Neural cell (in vitro differentiated cells): ENCODE data around the gene LIN37. TPM values are rescaled to one million over a fixed set of nuclear protein-coding genes. Genes with fewer than 3 reads are reported as not detected.
"Not testable (repeated sequence)": the region's sequence is repeated elsewhere in the genome, so short reads cannot be mapped to it uniquely, and the experiment has no call there.

Source experiments
- H2AFZ ChIP-seq: fragments of 200-600, 300-800 bp; sonication (generic), shearing (Covaris generic); 2 replicates; pipeline ENCODE4 v1.6.0; 2014; ENCODE audit warnings: low read depth, mild to moderate bottlenecking, antibody characterized with exemption, low read length, moderate library complexity
- H3F3A ChIP-seq: fragments of 200-600 bp; shearing (Covaris generic); 2 replicates; pipeline ENCODE4 v1.6.1; 2016; ENCODE audit warnings: mild to moderate bottlenecking, moderate library complexity, mixed read lengths, antibody characterized with exemption, low read length; ENCODE audit not compliant: insufficient read depth, poor library complexity, severe bottlenecking
- H3K27ac ChIP-seq: fragments of 200-600, 300-800 bp; sonication (generic), shearing (Covaris generic); 2 replicates; pipeline ENCODE4 v1.5.1; 2014; ENCODE audit warnings: mild to moderate bottlenecking, low read length, moderate library complexity
- H3K27me3 ChIP-seq: fragments of 300-800, 200-600 bp; sonication (generic), shearing (Covaris generic); 2 replicates; pipeline ENCODE4 v1.6.0; 2014; ENCODE audit warnings: mild to moderate bottlenecking, low read depth, low read length, moderate library complexity; ENCODE audit not compliant: insufficient read depth
- H3K36me3 ChIP-seq: fragments of 300-800, 200-600 bp; sonication (generic), shearing (Covaris generic); 2 replicates; pipeline ENCODE4 v1.5.1; 2014; ENCODE audit warnings: mild to moderate bottlenecking, antibody characterized with exemption, low read length, moderate library complexity; ENCODE audit not compliant: insufficient read depth
- H3K4me2 ChIP-seq: fragments of 300-800, 200-600 bp; sonication (generic), shearing (Covaris generic); 2 replicates; pipeline ENCODE4 v1.6.0; 2014; ENCODE audit warnings: mild to moderate bottlenecking, low read length
- H3K4me3 ChIP-seq: fragments of 300-800, 200-600 bp; sonication (generic), shearing (Covaris generic); 2 replicates; pipeline ENCODE4 v1.5.1; 2014; ENCODE audit warnings: mild to moderate bottlenecking, low read length, moderate library complexity
- H3K79me2 ChIP-seq: fragments of 200-600 bp; shearing (Covaris generic); replicated peaks from 2 replicates; pipeline ENCODE4 v1.6.0; 2014; ENCODE audit warnings: mild to moderate bottlenecking, low read length, moderate library complexity; ENCODE audit not compliant: insufficient read depth
- H3K9ac ChIP-seq: fragments of 300-800, 200-600 bp; sonication (generic), shearing (Covaris generic); 2 replicates; pipeline ENCODE4 v1.6.1; 2016; ENCODE audit warnings: mild to moderate bottlenecking, low read length, mixed read lengths
- H3K9me2 ChIP-seq: fragments of 200-600 bp; shearing (Covaris generic); 2 replicates; pipeline ENCODE4 v1.6.1; 2016; ENCODE audit warnings: mild to moderate bottlenecking, low read length, mixed read lengths; ENCODE audit not compliant: insufficient read depth
- H3K9me3 ChIP-seq: fragments of 200-600, 300-800 bp; sonication (generic), shearing (Covaris generic); 2 replicates; pipeline ENCODE4 v1.6.1; 2016; ENCODE audit warnings: mild to moderate bottlenecking, mixed run types, low read length, moderate library complexity, mixed read lengths
- H4K20me1 ChIP-seq: fragments of 200-600 bp; shearing (Covaris generic); 2 replicates; pipeline ENCODE4 v1.6.1; 2016; ENCODE audit warnings: mild to moderate bottlenecking, mixed run types; ENCODE audit not compliant: insufficient read depth
- EP300 ChIP-seq: fragments of 450-650 bp; conservative IDR thresholded peaks from 2 replicates; pipeline ENCODE4 v1.6.1; 2014; ENCODE audit warnings: antibody characterized with exemption, mild to moderate bottlenecking, moderate library complexity; ENCODE audit not compliant: poor library complexity, severe bottlenecking
- EZH2 ChIP-seq: fragments of 200-600, 300-800 bp; shearing (Covaris generic), sonication (generic); IDR thresholded peaks from 2 replicates; pipeline ENCODE4 v1.6.1; 2014; ENCODE audit warnings: antibody characterized with exemption, low read length, borderline replicate concordance, mild to moderate bottlenecking; ENCODE audit not compliant: insufficient read depth, poor library complexity, severe bottlenecking
- MXI1 ChIP-seq: fragments of 450-650 bp; conservative IDR thresholded peaks from 2 replicates; pipeline ENCODE4 v1.6.1; 2014; ENCODE audit warnings: antibody characterized with exemption, mild to moderate bottlenecking; ENCODE audit not compliant: poor library complexity, severe bottlenecking
- POLR2AphosphoS5 ChIP-seq: IDR thresholded peaks from 2 replicates; pipeline ENCODE4 v1.6.1; 2012
- RAD21 ChIP-seq: fragments of 450-650 bp; conservative IDR thresholded peaks from 2 replicates; pipeline ENCODE4 v1.6.1; 2014; ENCODE audit warnings: antibody characterized with exemption, mild to moderate bottlenecking, moderate library complexity
- SMC3 ChIP-seq: fragments of 450-650 bp; conservative IDR thresholded peaks from 2 replicates; pipeline ENCODE4 v1.6.1; 2014; ENCODE audit warnings: antibody characterized with exemption, mild to moderate bottlenecking, moderate library complexity; ENCODE audit not compliant: poor library complexity
- TAF1 ChIP-seq: IDR thresholded peaks from 2 replicates; pipeline ENCODE4 v1.6.1; 2012; ENCODE audit warnings: low read depth
- polyA plus RNA-seq: library from polyadenylated mRNA; depleted of rRNA; stranded (reverse); fragments of >200 nt; gene quantifications from 2 replicates; pipeline ENCODE4 v1.2.3, GENCODE V29; 2014
- TF ChIP-seq, protein P1 (sequence below): fragments of 450-650 bp; IDR thresholded peaks from 2 replicates; pipeline ENCODE4 v1.5.1; 2014; ENCODE audit warnings: antibody characterized with exemption, mild to moderate bottlenecking, moderate library complexity; ENCODE audit not compliant: poor library complexity, severe bottlenecking
- TF ChIP-seq, protein P2 (sequence below): IDR thresholded peaks from 2 replicates; pipeline ENCODE4 v1.6.1; 2012; ENCODE audit warnings: borderline replicate concordance

Gene LIN37
- polyA plus RNA-seq, 1 donor from 2014 or later, result 25.7 TPM

- H3K27ac ChIP-seq, result no peak overlapping the region
- no peaks in the 10 kb centered on the region for H3F3A ChIP-seq
- no peaks in the 10 kb centered on the region for H3K36me3 ChIP-seq
- no peak overlapping the region for H2AFZ ChIP-seq
- H3K4me3 ChIP-seq, result no peak overlapping the region
- no peaks in the 10 kb centered on the region for H3K79me2 ChIP-seq
- H3K4me2 ChIP-seq, result no peak overlapping the region
- no peak overlapping the region for H3K9ac ChIP-seq
- no peaks in the 10 kb centered on the region for H3K9me2 ChIP-seq
- no peaks in the 10 kb centered on the region for H3K9me3 ChIP-seq
- no peaks in the 10 kb centered on the region for H4K20me1 ChIP-seq
- peaks cover 19% of the 10 kb centered on the region for H3K27me3 ChIP-seq
- no peak for TF ChIP-seq SMC3
- no peak for TF ChIP-seq MXI1
- TF ChIP-seq TAF1, result no peak
- no peak for TF ChIP-seq RAD21
- TF ChIP-seq, protein P1, sequence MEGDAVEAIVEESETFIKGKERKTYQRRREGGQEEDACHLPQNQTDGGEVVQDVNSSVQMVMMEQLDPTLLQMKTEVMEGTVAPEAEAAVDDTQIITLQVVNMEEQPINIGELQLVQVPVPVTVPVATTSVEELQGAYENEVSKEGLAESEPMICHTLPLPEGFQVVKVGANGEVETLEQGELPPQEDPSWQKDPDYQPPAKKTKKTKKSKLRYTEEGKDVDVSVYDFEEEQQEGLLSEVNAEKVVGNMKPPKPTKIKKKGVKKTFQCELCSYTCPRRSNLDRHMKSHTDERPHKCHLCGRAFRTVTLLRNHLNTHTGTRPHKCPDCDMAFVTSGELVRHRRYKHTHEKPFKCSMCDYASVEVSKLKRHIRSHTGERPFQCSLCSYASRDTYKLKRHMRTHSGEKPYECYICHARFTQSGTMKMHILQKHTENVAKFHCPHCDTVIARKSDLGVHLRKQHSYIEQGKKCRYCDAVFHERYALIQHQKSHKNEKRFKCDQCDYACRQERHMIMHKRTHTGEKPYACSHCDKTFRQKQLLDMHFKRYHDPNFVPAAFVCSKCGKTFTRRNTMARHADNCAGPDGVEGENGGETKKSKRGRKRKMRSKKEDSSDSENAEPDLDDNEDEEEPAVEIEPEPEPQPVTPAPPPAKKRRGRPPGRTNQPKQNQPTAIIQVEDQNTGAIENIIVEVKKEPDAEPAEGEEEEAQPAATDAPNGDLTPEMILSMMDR, result no peak
- TF ChIP-seq EZH2, result no peak
- no peak for TF ChIP-seq EP300
- TF ChIP-seq, protein P2, sequence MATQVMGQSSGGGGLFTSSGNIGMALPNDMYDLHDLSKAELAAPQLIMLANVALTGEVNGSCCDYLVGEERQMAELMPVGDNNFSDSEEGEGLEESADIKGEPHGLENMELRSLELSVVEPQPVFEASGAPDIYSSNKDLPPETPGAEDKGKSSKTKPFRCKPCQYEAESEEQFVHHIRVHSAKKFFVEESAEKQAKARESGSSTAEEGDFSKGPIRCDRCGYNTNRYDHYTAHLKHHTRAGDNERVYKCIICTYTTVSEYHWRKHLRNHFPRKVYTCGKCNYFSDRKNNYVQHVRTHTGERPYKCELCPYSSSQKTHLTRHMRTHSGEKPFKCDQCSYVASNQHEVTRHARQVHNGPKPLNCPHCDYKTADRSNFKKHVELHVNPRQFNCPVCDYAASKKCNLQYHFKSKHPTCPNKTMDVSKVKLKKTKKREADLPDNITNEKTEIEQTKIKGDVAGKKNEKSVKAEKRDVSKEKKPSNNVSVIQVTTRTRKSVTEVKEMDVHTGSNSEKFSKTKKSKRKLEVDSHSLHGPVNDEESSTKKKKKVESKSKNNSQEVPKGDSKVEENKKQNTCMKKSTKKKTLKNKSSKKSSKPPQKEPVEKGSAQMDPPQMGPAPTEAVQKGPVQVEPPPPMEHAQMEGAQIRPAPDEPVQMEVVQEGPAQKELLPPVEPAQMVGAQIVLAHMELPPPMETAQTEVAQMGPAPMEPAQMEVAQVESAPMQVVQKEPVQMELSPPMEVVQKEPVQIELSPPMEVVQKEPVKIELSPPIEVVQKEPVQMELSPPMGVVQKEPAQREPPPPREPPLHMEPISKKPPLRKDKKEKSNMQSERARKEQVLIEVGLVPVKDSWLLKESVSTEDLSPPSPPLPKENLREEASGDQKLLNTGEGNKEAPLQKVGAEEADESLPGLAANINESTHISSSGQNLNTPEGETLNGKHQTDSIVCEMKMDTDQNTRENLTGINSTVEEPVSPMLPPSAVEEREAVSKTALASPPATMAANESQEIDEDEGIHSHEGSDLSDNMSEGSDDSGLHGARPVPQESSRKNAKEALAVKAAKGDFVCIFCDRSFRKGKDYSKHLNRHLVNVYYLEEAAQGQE, result no peak
- TF ChIP-seq POLR2AphosphoS5, result no peak
These were observed 45.2 kb downstream of the LIN37 start for GRCh38 chr19:35793381-35794165.

- H3K27ac ChIP-seq, H3K36me3 ChIP-seq, H3K4me3 ChIP-seq, H3F3A ChIP-seq, H3K9me2 ChIP-seq, H3K9me3 ChIP-seq, H4K20me1 ChIP-seq, H2AFZ ChIP-seq, H3K4me2 ChIP-seq, H3K79me2 ChIP-seq, H3K9ac ChIP-seq: not testable (repeated sequence)
- peaks cover 19% of the 10 kb centered on the region for H3K27me3 ChIP-seq
These were observed 47.2 kb downstream of the LIN37 start for GRCh38 chr19:35795564-35795963.
